NOMO-1 treated with dmso at 0.1 percent for 144 hours (cell line): ENCODE data around the gene FAM43B.
"Not testable (repeated sequence)": the region's sequence is repeated elsewhere in the genome, so short reads cannot be mapped to it uniquely, and the experiment has no call there.

ENCODE experiments used
- DNase-seq: peaks from one replicate; lab custom pipeline; 2025; ENCODE audit not compliant: unreplicated experiment; lab: John Stamatoyannopoulos, UW

The FAM43B gene

GRCh38 chr1:20551945-20552727 is at the start of gene FAM43B:
FAM43B (plus strand) TSS chr1:20552573; CDS start chr1:20552974, 401 bp downstream.
- DNase-seq: no peak

GRCh38 chr1:20505488-20505887 is 46.9 kb upstream of the FAM43B start:
- no peak for DNase-seq

GRCh38 chr1:20507248-20507563 is 45.2 kb upstream of the FAM43B start:
- no peak for DNase-seq

GRCh38 chr1:20507564-20508410 is 44.6 kb upstream of the FAM43B start, which contains the start of gene MUL1:
MUL1 (minus strand) TSS chr1:20508151; CDS start chr1:20508024, 127 bp downstream.
- DNase-seq: peak; percentile 84

GRCh38 chr1:20508411-20508771 is 44.0 kb upstream of the FAM43B start:
- no peak for DNase-seq

GRCh38 chr1:20511518-20512428 is 40.6 kb upstream of the FAM43B start:
- DNase-seq: no peak

GRCh38 chr1:20519609-20520262 is 32.6 kb upstream of the FAM43B start:
- not testable (repeated sequence) for DNase-seq

GRCh38 chr1:20521960-20522861 is 30.2 kb upstream of the FAM43B start:
- DNase-seq: peak; percentile 54

- DNase-seq: no peak
Measured at GRCh38 chr1:20526267-20526666, 26.1 kb upstream of the FAM43B start.

GRCh38 chr1:20528221-20528620 is 24.2 kb upstream of the FAM43B start:
- DNase-seq: no peak

GRCh38 chr1:20530306-20530705 is 22.1 kb upstream of the FAM43B start:
- no peak for DNase-seq

GRCh38 chr1:20530901-20531300 is 21.5 kb upstream of the FAM43B start:
- DNase-seq: no peak

- no peak for DNase-seq
Measured at GRCh38 chr1:20533635-20534034, 18.7 kb upstream of the FAM43B start.

- DNase-seq: no peak
Measured at GRCh38 chr1:20534659-20535417, 17.5 kb upstream of the FAM43B start.

GRCh38 chr1:20538227-20538626 is 14.1 kb upstream of the FAM43B start:
- DNase-seq: no peak

- no peak for DNase-seq
Measured at GRCh38 chr1:20538760-20539551, 13.4 kb upstream of the FAM43B start.

GRCh38 chr1:20540281-20540680 is 12.1 kb upstream of the FAM43B start:
- DNase-seq: no peak

- no peak for DNase-seq
Measured at GRCh38 chr1:20546637-20547036, 5.7 kb upstream of the FAM43B start.
